Fibroblast of the conjunctiva (primary cell): Measurements from ENCODE around the gene TTLL11.
A peak's percentile ranks its signal among the peaks of the same experiment; 100 is the strongest.

Experiments
- DNase-seq: peaks from one replicate; pipeline ENCODE4 v3.0.0-alpha.2; 2010; ENCODE audit warnings: low read depth

TTLL11 gene

DNA sequence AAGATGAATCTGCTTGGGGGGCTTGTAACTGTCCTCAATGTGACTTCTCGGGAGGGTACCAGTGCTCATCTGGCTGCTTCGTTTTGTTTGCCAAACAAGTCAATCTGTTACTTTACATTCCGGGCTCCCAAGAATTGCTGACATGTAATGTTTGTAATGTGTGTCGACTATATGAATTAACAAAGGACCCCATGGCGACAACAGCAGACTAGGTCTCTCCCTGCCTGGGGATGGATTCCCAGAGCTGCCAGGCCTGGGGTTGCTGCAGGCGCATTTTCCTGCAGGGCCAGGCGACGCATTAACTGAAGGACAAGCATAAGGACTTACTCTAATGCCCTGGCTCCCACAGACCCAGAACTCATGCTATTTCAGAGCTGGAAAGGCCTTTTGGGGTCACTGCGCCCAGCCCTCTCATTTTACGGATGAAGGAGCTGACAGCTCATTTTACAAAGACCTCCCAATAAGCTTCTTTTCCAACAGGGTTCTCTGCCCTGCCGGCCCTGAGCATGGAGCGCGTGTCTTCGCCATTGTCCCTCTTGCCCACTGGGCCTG is 214.8 kb downstream of the TTLL11 start:
- no peak for DNase-seq

DNA sequence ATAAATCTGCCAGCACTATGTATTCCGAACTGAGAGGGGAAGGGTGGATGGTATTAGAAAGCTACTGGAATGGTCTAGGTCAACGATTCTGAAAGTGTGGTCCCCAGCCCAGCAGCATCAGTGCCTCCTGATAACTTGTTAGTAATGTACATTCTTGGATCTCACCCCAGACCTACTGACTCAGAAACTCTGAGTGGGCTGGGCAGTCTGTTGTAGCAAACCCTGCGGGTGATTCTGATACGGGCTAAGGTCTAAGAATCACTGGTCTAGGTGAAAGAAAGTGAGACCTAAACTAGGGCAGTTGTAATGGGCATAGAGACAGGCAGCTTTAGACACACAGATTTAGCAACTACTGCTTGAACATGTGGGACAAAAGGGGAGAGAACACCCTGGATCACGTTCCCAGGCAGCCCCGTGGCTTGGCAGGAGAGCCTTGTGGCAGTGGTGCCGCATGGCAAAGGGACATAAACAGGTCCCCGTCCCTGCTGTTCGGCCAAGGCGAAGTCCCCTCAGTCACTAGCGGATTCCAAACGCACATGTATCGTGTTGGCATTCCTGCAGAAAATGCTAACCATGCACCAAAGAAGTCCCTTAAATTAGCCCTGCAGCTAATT is 216.3 kb downstream of the TTLL11 start:
- DNase-seq, result peak; percentile 22

DNA sequence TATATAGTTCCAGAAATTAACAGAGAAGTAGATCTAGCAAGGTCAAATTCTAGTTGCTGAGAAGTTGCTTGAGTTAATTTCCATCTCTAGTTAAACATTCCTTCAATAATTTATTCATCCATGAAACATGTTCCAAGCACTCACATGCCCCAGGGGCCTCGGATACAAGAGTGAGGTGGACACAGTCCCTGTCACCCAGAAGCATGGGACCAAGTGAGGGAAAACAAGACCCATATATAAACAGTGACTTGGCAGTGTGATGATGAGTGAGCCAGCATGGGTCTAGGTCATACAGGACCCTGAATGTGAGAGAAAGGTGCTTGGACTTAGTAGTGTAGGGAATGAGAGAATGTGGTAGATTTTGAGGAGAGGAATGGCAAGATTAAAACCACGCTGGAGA is 216.9 kb downstream of the TTLL11 start:
- DNase-seq, result no peak

DNA sequence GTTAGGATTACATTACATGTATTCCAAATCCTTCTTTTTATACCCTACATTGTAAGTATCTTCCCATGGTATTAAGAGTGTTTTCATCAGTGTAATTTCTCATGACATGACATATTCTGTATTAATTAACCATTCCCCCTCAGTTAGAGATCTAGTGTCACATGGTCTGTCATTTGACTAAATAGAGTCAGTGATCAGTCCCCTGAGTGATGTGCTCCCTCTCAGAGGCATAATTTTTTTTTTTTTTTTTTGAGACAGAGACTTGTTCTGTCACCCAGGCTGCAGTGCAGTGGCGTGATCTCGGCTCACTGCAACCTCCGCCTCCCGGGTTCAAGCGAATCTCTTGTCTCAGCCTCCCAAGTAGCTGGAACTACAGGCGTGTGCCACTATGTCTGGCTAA is 218.6 kb downstream of the TTLL11 start:
- DNase-seq, result no peak

DNA sequence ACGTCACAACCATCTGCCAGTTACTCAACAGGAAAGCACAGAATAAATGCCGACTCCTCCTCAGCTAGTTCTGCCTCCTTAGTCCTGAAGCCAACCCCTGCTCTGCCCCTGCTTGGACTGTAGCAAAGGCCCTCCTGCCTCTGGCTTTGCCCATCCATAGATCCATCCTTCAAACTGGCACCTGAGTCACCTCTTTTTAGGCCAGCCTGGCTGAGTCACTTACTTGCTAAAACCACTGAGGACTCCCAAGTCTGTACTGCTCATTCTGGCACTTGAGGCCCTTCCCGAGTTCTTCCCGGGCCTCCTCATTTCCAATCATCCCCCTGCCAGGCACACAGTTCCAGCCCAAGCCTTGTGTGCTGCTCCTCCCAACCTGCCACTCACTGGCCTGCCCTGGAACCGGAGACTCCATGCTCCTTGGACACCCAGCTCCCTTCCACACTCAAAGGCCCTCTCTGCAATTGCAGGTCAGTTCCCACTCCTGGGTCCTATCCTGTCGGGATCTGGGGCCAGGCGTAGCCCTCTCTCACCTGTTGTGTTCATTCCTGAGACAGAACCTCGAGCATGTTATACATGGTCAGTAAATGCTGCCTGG is 221.6 kb downstream of the TTLL11 start:
- DNase-seq, result no peak

DNA sequence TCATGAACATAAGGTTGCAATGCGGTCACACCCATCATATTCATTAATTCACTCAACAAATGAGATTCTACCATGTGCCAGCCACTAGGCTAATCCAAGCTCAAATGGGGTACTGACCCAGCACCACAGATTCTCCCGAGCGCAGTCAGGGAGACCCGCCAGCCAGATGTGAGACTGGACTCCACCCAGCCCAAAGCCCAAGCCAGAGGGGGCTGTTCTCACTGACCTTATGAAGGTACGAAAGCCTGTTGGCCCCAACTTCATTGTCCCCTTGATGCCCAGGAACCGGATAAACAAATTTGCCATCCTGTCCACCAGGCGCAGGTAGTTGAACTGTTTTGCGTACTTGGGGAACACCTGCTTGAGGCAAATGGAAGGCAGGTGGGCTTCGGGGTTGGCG is 222.8 kb downstream of the TTLL11 start:
- no peak for DNase-seq

DNA sequence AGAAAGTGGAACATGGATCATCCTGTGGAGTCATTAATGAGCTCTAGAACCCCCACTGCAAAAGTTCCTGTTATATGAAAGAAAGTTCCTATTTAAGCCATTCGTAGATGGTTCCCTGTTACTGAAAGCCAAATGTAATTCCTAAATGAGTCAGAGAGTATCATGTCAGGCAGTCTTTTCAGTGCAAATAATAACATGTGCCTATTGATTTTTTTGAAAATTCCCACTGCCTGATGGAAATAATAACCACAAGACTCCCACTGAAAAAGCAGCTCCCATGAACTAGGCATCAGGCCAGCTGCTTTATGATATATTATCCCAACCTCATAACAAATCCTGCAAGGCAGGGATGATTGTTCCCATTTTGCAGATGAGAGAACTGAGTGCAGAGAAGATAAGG is 224.5 kb downstream of the TTLL11 start:
- no peak for DNase-seq

DNA sequence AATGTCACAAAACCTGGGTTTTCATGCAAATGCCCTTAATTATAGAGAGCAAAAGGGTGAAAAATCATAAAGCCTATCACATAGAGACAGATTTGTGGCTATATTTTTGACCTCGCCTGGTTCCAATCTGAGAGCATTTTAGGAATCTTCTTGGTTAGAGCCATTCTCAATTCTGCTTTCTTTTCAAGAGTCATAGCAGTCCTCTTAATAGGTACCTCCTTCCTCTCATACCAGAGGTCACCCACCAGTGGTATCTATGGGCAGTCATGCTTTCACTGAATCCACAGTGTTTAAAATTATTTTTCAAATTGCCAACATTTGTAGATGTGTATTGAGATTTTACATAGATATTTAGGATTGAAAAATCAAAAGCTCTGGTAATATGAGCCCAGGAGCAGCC is 226.2 kb downstream of the TTLL11 start:
- no peak for DNase-seq

DNA sequence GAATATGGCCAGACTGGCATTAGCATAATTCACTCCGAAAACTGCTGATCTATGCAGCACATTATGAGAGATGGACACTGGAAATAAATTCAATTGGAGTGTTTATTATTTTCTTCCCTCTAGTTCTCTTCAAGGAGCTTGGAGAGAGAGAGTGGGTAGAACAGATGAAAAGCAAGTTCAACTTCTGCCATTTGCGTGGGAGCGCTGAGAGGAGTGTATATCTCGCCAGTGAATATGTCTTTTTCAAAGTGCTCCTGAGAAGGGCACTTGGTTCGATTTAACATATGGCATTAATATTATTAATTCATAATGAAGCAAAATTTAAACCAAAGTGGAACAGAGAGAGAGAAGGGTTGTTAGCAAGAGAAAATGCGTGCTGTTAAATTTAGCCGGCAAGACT is 227.2 kb downstream of the TTLL11 start:
- no peak for DNase-seq

DNA sequence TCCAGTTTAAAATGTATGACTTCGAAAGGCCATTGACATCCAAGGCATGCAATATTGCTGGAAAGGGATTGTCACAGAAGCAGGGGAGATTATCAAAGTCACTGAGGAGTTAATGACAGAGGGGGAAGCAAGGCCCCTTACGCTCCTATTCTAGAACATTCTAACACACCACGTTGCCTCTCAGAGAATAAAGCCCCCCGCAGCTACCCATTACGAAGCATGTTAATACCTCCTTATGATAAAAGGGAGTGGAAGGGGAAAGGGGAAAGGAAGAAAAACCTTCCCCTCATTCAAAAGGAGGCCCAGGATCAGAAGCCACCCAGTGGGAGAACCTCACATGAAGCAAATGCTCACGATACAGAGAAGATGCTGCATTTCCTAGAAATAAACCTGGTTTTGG is 228.0 kb downstream of the TTLL11 start:
- DNase-seq, result no peak

DNA sequence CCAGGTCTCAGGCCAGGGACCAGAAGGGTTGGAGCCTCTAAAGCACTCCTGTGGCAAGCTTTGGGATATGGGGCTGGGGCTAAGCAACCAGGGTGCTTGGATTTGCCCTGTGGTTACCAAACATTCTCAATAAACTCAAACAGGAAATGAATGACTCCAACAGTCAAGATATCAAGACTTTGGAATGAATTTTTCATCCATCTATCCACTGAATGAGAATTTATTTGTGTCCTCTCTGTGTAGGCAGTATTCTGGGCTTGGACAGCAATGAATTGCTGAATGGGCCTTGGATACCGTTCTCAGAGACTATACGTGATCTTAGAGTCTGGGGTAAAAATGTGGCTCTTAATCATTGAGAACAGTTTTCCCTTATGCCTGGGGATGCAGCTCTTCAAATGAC is 229.2 kb downstream of the TTLL11 start:
- no peak for DNase-seq

DNA sequence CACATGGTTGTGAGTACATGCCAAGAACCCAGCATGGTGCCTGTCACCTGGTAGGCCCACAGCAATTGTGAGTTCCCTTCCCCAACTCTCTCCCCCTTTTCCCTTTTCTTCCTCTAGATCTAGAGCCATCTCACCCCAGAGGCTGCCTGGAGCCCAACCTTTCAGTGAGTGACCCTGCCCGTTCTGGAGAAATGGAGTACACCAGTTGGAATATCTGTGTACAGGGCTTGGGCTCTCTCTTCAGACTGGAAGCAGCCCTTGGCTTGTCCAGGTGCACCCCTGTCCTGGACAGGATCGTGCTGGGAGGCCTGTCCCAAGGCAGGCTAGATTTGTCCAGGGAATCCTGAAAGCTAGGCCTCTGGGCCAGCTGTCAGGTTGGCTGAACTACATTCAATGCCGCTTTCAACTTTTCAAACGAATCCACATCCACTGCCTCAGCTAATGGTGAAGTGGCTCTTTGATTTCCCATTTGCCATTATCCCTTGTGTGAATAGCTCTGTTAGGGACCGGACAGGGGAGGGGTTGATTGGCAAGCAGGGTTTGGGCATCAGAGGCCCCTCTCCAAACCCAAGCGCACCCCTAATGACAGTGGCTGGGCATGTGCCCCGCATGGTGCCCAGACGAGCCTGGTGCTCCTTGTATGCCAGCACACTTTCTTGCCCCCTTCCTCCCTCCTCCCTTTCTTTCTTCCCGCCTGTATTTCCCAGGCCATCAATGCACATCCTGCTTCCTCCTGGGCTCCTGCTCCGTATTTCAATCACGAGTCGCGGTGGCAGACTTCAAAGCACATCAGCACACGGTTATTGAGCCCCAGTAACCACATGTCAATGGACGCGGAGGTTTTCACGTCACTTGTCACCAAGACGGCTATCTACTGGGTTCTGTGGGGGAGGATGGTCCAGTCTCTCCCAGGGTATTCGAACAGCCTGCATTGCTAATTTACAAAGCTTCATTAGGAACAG is 230.5 kb downstream of the TTLL11 start:
- DNase-seq, result no peak

DNA sequence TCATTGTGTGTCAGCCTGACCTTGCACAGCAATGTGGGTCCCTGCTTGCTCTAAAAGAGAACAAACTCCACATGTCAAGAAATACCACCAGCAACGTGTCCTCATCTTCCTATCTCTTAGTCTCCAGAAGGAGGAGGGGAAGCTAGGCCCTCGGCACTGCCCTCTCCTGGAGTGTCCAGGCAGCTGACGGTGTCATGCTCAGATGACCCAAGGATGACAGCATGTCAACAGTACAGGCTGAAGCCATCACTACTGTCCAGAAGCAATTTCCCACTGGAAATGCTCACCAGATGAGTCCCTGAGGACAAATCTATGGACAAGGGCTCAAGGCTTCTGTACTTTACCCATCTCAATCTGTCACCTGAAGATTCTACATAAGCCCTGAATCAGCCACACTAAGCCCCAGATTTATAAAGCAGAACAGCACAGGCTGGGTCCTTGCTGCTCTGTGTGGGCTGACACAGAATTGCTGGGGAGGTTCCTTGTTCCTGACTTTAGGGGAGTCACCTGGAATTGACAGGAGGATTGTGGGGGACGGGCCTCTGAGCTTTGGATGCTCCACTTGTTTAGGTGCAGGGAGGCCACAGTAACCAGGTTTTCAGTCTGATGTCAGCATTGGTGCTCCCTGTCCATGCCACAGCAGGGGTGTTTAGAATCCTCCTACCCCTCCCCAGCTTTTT is 231.5 kb downstream of the TTLL11 start:
- no peak for DNase-seq

DNA sequence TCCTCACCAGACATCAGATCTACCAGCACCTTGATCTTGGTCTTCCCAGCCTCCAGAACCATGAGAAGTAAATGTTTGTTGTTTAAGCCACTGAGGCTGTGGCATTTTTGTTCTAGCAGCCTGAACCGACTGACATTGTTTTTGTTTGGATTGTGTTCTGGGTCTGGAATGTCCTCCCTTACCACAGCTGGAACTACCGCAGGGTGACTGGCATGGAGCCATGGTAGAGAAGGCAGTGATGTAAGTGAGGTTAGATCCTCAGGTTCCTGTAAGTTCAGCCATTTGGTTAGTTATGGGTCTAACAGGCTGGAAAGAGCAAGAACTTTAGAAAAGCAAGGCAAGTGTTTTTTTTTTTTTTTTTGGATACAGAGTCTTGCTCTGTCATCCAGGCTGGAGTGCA is 232.4 kb downstream of the TTLL11 start:
- peak; percentile 68 for DNase-seq

DNA sequence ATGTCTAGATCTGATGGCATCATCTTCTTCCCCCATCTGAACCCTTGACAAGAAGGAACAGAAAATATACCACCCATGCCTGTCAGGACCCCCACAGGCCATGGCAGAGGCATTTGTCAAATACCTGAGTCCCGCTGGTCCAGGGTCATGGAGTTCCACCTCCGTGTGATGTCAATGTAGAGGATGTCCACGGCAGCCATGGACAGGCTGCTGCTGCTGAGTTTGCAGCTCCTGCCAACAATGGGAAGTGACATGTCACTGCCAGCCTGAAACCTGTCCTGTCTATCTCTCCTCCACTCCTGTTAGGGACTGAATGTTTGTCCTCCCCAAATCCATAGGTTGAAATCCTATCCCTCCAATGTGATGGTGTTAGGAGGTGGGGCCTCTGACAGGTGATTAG is 232.9 kb downstream of the TTLL11 start:
- DNase-seq, result no peak

DNA sequence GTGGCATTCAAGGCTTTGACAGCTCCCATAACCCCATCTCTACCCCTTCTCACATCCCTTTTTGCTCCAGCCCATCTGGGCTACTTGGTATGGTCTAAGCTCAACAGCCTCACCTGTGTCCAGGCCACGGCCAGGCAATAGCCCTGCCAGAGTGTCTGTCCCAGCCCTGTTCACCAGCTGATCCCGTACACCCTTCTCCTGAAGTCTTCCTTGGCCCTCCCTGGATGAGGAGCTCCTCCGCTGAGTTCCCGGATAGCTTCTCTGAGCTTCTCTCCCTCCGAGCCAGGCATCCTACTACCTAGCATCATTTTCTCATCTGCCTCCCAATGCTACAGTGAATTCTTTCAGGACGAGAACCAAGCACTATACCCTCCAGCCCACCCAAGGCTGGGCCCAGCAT is 233.5 kb downstream of the TTLL11 start:
- no peak for DNase-seq

DNA sequence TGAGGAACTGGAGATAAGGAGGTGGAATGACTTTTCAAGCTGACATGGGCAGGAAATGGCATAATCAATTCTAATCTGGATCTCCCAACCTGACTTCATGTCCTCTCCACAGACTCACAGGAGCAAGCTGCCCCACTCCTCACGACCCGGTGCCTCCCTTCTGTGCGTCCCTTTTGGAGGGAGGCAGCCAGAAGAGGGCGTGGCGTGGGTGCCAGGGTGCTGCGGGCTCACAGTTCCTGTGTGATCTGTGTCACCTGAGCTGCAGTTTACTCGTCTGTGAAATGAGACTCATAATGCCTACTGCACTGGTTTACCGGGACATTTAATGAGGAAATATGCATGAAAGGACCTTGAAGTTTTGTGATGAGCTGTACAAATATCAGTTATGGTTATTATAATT is 234.3 kb downstream of the TTLL11 start:
- DNase-seq, result no peak

DNA sequence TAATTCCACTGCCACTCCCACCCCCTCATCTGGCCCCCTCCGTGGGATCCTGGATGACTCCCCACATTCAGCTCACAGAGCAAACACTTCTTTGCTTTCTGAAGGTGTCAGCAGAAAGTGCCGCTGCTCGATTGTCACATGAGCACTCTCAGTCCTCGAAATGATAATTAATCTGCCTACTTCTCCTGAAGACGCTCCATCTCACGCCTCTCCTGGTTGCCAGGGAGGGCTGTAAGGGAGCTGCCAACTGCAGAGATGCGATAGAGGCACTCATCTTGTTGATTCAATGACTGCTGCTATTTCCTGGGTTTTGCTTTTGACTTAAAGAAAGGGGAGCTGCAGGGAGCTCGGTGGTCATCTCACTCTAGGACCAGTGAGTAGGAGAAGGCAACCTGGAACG is 235.2 kb downstream of the TTLL11 start:
- no peak for DNase-seq

DNA sequence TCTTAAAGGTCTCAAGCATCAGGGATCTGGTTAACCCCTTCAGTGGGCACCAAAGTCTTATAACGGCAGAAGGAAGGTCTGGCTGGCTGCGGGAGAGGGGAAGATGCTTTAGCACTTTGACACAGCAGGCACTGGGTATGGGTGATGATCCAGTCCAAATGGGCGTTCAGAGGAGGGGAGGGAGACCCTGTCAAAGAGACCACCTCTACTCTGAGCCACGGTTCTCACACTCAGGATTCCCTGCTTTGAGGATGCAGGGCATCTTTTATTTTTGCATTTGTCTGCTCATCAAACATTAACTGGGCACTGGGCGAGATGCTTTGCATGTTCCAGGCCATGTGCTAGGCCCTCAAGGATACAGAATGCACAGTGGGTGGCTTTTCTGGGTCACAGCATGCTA is 237.6 kb downstream of the TTLL11 start:
- DNase-seq, result no peak

DNA sequence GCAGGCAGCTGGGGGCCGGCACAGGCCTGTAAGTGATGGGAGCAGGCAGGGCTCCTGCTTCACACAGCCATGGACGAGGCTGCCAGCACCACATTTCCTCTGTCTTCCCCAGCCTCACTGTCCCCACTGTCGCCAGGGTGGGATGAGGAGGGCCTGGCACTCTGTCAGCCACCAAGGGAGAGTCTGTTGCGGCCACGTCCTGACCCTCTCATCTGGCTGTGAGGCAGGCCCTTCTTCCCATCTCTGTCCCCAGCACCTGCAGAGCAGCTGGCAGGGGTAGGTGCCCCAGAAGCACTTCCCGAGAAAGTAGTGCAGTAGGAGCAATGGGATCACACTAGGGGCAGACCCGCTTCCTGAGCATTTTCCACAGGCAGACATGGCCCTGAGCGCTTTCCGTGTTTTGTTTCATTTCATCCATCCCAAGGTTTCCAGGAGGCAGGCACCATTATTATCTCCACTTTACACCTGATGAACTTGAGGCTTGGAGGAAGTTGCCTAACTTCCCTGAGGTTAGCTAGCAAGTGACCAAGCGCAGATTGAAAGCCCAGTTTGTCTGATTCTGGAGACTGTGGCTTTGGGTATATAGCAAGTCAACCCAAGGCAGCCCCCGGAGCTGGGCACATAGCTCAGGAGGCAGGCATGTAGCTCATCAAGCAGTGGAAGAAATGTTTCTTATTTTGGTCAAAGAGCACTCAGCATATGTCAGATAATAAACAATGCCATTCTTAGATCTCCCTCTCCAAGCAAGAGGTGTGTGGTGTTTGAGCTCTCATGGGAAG is 239.3 kb downstream of the TTLL11 start:
- no peak for DNase-seq
